GM23338 (cell line): ENCODE results near the gene FGD4. TPM values are rescaled to one million over a fixed set of nuclear protein-coding genes. Genes with fewer than 3 reads are reported as not detected.
"Not testable (repeated sequence)": the region's sequence is repeated elsewhere in the genome, so short reads cannot be mapped to it uniquely, and the experiment has no call there.

ENCODE experiments used
- ATAC-seq: fragments of 200-7000 bp; cut with Tn5 transposase; 3 replicates; pipeline ENCODE4 v1.9.1; 2020
- DNase-seq: peaks from one replicate; pipeline ENCODE4 v3.0.0-alpha.2; 2015; ENCODE audit warnings: low spot score
- H2AFZ ChIP-seq: fragments of 200-600 bp; sonication (generic); 2 replicates; pipeline ENCODE4 v1.8.0; 2016; ENCODE audit warnings: antibody characterized with exemption, mild to moderate bottlenecking, moderate library complexity
- H3F3A ChIP-seq: fragments of 200-600 bp; sonication (generic); replicated peaks from 2 replicates; pipeline ENCODE4 v1.8.0; 2017; ENCODE audit warnings: antibody characterized with exemption, mixed run types, low read depth
- H3K27ac ChIP-seq: fragments of 200-600 bp; sonication (generic); 2 replicates; pipeline ENCODE4 v1.6.1; 2016; ENCODE audit warnings: low read depth
- H3K27me3 ChIP-seq: fragments of 200-600 bp; sonication (generic); 2 replicates; pipeline ENCODE4 v1.8.0; 2016; ENCODE audit warnings: mild to moderate bottlenecking, mixed run types, moderate library complexity; ENCODE audit not compliant: insufficient read depth
- H3K36me3 ChIP-seq: fragments of 200-600 bp; sonication (generic); 2 replicates; pipeline ENCODE4 v1.8.0; 2016; ENCODE audit warnings: mild to moderate bottlenecking; ENCODE audit not compliant: insufficient read depth
- H3K4me1 ChIP-seq: fragments of 200-600 bp; sonication (generic); 2 replicates; pipeline ENCODE4 v1.8.0; 2016; ENCODE audit warnings: mild to moderate bottlenecking, moderate library complexity; ENCODE audit not compliant: insufficient read depth
- H3K4me2 ChIP-seq: fragments of 200-600 bp; sonication (generic); 2 replicates; pipeline ENCODE4 v1.7.1; 2017; ENCODE audit warnings: mixed run types
- H3K4me3 ChIP-seq: fragments of 200-600 bp; sonication (generic); 2 replicates; pipeline ENCODE4 v1.6.1; 2016; ENCODE audit warnings: mixed run types
- H3K79me2 ChIP-seq: fragments of 200-600 bp; sonication (generic); replicated peaks from 2 replicates; pipeline ENCODE4 v1.8.0; 2017; ENCODE audit warnings: mild to moderate bottlenecking; ENCODE audit not compliant: insufficient read depth
- H3K9me2 ChIP-seq: fragments of 200-600 bp; sonication (generic); 2 replicates; pipeline ENCODE4 v1.8.0; 2017; ENCODE audit not compliant: insufficient read depth
- H4K20me1 ChIP-seq: fragments of 200-600 bp; sonication (generic); replicated peaks from 2 replicates; pipeline ENCODE4 v1.8.0; 2017; ENCODE audit warnings: mild to moderate bottlenecking; ENCODE audit not compliant: insufficient read depth
- H3K27ac Mint-ChIP-seq: 2 replicates; pipeline ENCODE4 v1.8.0; 2020; ENCODE audit warnings: inconsistent platforms, mild to moderate bottlenecking, moderate library complexity, mixed read lengths
- H3K27me3 Mint-ChIP-seq: 3 replicates; pipeline ENCODE4 v1.8.0; 2022; ENCODE audit warnings: low read depth, mild to moderate bottlenecking, moderate library complexity, mixed read lengths, inconsistent platforms; ENCODE audit not compliant: insufficient read depth, poor library complexity
- H3K36me3 Mint-ChIP-seq: 3 replicates; pipeline ENCODE4 v1.8.0; 2021; ENCODE audit warnings: low read depth, mild to moderate bottlenecking, inconsistent platforms, moderate library complexity, mixed read lengths
- H3K4me1 Mint-ChIP-seq: 3 replicates; pipeline ENCODE4 v1.8.0; 2020; ENCODE audit warnings: mild to moderate bottlenecking, inconsistent platforms, mixed read lengths
- H3K4me3 Mint-ChIP-seq: 3 replicates; pipeline ENCODE4 v1.8.0; 2021; ENCODE audit warnings: moderate library complexity, mild to moderate bottlenecking, inconsistent platforms, mixed read lengths
- H3K9me3 Mint-ChIP-seq: 3 replicates; pipeline ENCODE4 v1.8.0; 2020; ENCODE audit warnings: moderate library complexity, mild to moderate bottlenecking, inconsistent platforms, mixed read lengths
- EZH2 ChIP-seq: fragments of 200-600 bp; sonication (generic); IDR thresholded peaks from one replicate; pipeline ENCODE4 v1.8.0; 2017; ENCODE audit warnings: antibody characterized with exemption, mild to moderate bottlenecking, low read depth; ENCODE audit not compliant: unreplicated experiment
- EZH2phosphoT487 ChIP-seq: fragments of 200-600 bp; sonication (generic); IDR thresholded peaks from one replicate; pipeline ENCODE4 v1.8.1; 2018; ENCODE audit warnings: antibody characterized with exemption; ENCODE audit not compliant: unreplicated experiment
- NANOG ChIP-seq: IDR thresholded peaks from 2 replicates; pipeline ENCODE4 v1.6.1; 2016; ENCODE audit warnings: antibody characterized with exemption, borderline replicate concordance
- POLR2AphosphoS5 ChIP-seq: IDR thresholded peaks from 2 replicates; pipeline ENCODE4 v1.6.1; 2016; ENCODE audit warnings: antibody characterized with exemption, low read depth
- ZNF114 ChIP-seq: fragments of 250-450 bp; sonication (Bioruptor Pico); IDR thresholded peaks from 2 replicates; pipeline ENCODE4 v1.5.0; 2020; ENCODE audit warnings: mild to moderate bottlenecking, moderate library complexity
- ZNF331 ChIP-seq: fragments of 250-450 bp; sonication (Bioruptor Pico); IDR thresholded peaks from 2 replicates; pipeline ENCODE4 v1.5.0; 2020; ENCODE audit warnings: low read depth, mild to moderate bottlenecking, moderate library complexity
- polyA plus RNA-seq: library from polyadenylated mRNA; unstranded; fragments of >200 nt; fragmentation: Nextera tagmentation; extraction: Ambion mirVana; gene quantifications from 2 replicates; pipeline ENCODE4 v1.2.1, GENCODE V29; 2016
- total RNA-seq: library from RNA; depleted of rRNA; stranded (reverse); fragments of >200 nt; shearing (Covaris generic); gene quantifications from 2 replicates; pipeline ENCODE4 v1.2.3, GENCODE V29; 2014
- TF ChIP-seq, protein P1 (sequence below): fragments of 250-450 bp; sonication (Bioruptor Pico); IDR thresholded peaks from 2 replicates; pipeline ENCODE4 v1.5.0; 2020; ENCODE audit warnings: mild to moderate bottlenecking, moderate library complexity
- TF ChIP-seq, protein P2 (sequence below): IDR thresholded peaks from 2 replicates; pipeline ENCODE4 v1.6.1; 2016; ENCODE audit warnings: antibody characterized with exemption
- TF ChIP-seq, protein P3 (sequence below), 2 experiments: fragments of 200-600 bp in 1 of 2; sonication (generic) in 1 of 2; conservative IDR thresholded peaks; 2 replicates each; pipeline versions ENCODE4 v1.5.1 to v1.6.1; 2016 to 2017; ENCODE audit warnings: antibody characterized with exemption in 2 of 2, low read depth in 2 of 2, mild to moderate bottlenecking in 2 of 2, moderate library complexity in 1 of 2

FGD4 gene
- total and polyA plus RNA-seq, 2 experiments from 2014 or later: 24.3 to 54.3 TPM

DNA sequence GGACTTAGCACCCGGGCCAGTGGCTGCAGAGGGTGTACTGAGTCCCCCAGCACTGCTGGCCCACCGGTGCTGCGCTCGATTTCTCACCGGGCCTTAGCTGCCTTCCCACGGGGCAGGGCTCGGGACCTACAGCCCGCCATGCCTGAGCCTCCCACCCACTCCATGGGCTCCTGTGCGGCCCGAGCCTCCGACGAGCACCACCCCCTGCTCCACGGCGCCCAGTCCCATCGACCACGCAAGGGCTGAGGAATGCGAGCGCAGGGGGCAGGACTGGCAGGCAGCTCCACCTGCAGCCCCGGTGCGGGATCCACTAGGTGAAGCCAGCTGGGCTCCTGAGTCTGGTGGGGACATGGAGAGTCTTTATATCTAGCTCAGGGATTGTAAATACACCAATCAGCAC lies 126.4 kb downstream of the FGD4 start:
- not testable (repeated sequence) for H3K4me3 ChIP-seq, H3K27me3 Mint-ChIP-seq, H3K27ac ChIP-seq, ATAC-seq, DNase-seq, H3K4me2 ChIP-seq, H3K27me3 ChIP-seq, H4K20me1 ChIP-seq, H3K9me3 Mint-ChIP-seq, H3K27ac Mint-ChIP-seq, H3K9me2 ChIP-seq, H3K36me3 ChIP-seq, H3K4me3 Mint-ChIP-seq, H3F3A ChIP-seq, H2AFZ ChIP-seq
- H3K79me2 ChIP-seq: peaks cover 94% of the 10 kb centered on the region
- peaks cover 30% of the 10 kb centered on the region for H3K4me1 Mint-ChIP-seq
- peaks cover 13% of the 10 kb centered on the region; the same call in 2 of the 3 replicates for H3K36me3 Mint-ChIP-seq
- peaks cover 26% of the 10 kb centered on the region for H3K4me1 ChIP-seq

DNA sequence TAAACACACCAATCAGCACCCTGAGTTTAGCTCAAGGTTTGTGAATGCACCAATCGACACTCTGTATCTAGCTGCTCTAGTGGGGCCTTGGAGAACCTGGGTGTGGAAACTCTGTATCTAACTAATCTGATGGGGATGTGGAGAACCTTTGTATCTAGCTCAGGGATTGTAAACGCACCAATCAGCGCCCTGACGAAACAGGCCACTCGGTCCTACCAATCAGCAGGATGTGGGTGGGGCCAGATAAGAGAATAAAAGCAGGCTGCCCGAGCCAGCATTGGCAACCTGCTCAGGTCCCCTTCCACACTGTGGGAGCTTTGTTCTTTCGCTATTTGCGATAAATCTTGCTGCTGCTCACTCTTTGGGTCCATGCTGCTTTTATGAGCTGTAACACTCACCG lies 127.0 kb downstream of the FGD4 start:
- not testable (repeated sequence) for H3K4me3 Mint-ChIP-seq, DNase-seq, H3K27me3 ChIP-seq, H4K20me1 ChIP-seq, H3F3A ChIP-seq, H3K36me3 ChIP-seq, H3K4me2 ChIP-seq, H2AFZ ChIP-seq, H3K27me3 Mint-ChIP-seq, H3K9me3 Mint-ChIP-seq, H3K9me2 ChIP-seq, H3K4me3 ChIP-seq, ATAC-seq, H3K27ac ChIP-seq
- H3K4me1 Mint-ChIP-seq: peaks cover 28% of the 10 kb centered on the region
- Histone ChIP-seq H3K79me2 (peaks cover 94% of the 10 kb centered on the region), H3K4me1 (peaks cover 24% of the 10 kb centered on the region)
- peaks cover 13% of the 10 kb centered on the region; the same call in 2 of the 3 replicates for H3K36me3 Mint-ChIP-seq
- peak overlapping the region; percentile 56; the same call in 1 of the 2 replicates for H3K27ac Mint-ChIP-seq

DNA sequence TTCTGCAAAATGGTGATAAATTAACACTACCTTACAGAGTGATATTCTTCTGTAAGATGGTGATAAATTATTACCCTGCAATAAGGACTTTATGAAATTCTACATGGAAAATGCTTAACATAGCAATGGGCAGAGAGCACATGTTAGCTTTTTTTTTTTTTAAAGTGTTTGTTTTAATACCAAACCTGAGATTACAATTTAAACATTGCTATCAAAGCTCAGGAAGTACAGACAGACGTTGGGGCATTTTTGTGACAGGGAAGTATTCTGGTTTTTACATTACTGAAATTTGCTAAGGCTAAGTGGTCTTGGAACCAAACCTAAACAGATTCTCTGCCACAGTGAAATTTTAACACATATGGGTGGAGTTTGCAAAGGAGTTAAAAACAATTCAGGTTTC lies 133.1 kb downstream of the FGD4 start:
- H3K27me3 ChIP-seq: no peaks in the 10 kb centered on the region
- no peaks in the 10 kb centered on the region for H3F3A ChIP-seq
- H4K20me1 ChIP-seq: peaks cover 33% of the 10 kb centered on the region
- no peak for DNase-seq
- no peak overlapping the region for H2AFZ ChIP-seq
- peaks cover 48% of the 10 kb centered on the region for H3K4me1 Mint-ChIP-seq
- peak overlapping the region; percentile 13; the same call in 1 of the 2 replicates for H3K27ac ChIP-seq
- H3K4me2 ChIP-seq: no peak overlapping the region
- peaks cover 31% of the 10 kb centered on the region for H3K4me1 ChIP-seq
- no peak overlapping the region for H3K27ac Mint-ChIP-seq
- no peaks in the 10 kb centered on the region for H3K9me2 ChIP-seq
- ATAC-seq: no peak
- H3K36me3 ChIP-seq: no peaks in the 10 kb centered on the region
- peaks cover 4% of the 10 kb centered on the region for H3K27me3 Mint-ChIP-seq
- no peak overlapping the region for H3K4me3 ChIP-seq
- no peak overlapping the region for H3K4me3 Mint-ChIP-seq
- peaks cover 100% of the 10 kb centered on the region for H3K79me2 ChIP-seq
- H3K9me3 Mint-ChIP-seq: no peaks in the 10 kb centered on the region
- peaks cover 4% of the 10 kb centered on the region; the same call in 2 of the 3 replicates for H3K36me3 Mint-ChIP-seq
- no peak for TF ChIP-seq EZH2phosphoT487
- no peak for TF ChIP-seq NANOG
- TF ChIP-seq ZNF114: no peak
- TF ChIP-seq, protein P1, sequence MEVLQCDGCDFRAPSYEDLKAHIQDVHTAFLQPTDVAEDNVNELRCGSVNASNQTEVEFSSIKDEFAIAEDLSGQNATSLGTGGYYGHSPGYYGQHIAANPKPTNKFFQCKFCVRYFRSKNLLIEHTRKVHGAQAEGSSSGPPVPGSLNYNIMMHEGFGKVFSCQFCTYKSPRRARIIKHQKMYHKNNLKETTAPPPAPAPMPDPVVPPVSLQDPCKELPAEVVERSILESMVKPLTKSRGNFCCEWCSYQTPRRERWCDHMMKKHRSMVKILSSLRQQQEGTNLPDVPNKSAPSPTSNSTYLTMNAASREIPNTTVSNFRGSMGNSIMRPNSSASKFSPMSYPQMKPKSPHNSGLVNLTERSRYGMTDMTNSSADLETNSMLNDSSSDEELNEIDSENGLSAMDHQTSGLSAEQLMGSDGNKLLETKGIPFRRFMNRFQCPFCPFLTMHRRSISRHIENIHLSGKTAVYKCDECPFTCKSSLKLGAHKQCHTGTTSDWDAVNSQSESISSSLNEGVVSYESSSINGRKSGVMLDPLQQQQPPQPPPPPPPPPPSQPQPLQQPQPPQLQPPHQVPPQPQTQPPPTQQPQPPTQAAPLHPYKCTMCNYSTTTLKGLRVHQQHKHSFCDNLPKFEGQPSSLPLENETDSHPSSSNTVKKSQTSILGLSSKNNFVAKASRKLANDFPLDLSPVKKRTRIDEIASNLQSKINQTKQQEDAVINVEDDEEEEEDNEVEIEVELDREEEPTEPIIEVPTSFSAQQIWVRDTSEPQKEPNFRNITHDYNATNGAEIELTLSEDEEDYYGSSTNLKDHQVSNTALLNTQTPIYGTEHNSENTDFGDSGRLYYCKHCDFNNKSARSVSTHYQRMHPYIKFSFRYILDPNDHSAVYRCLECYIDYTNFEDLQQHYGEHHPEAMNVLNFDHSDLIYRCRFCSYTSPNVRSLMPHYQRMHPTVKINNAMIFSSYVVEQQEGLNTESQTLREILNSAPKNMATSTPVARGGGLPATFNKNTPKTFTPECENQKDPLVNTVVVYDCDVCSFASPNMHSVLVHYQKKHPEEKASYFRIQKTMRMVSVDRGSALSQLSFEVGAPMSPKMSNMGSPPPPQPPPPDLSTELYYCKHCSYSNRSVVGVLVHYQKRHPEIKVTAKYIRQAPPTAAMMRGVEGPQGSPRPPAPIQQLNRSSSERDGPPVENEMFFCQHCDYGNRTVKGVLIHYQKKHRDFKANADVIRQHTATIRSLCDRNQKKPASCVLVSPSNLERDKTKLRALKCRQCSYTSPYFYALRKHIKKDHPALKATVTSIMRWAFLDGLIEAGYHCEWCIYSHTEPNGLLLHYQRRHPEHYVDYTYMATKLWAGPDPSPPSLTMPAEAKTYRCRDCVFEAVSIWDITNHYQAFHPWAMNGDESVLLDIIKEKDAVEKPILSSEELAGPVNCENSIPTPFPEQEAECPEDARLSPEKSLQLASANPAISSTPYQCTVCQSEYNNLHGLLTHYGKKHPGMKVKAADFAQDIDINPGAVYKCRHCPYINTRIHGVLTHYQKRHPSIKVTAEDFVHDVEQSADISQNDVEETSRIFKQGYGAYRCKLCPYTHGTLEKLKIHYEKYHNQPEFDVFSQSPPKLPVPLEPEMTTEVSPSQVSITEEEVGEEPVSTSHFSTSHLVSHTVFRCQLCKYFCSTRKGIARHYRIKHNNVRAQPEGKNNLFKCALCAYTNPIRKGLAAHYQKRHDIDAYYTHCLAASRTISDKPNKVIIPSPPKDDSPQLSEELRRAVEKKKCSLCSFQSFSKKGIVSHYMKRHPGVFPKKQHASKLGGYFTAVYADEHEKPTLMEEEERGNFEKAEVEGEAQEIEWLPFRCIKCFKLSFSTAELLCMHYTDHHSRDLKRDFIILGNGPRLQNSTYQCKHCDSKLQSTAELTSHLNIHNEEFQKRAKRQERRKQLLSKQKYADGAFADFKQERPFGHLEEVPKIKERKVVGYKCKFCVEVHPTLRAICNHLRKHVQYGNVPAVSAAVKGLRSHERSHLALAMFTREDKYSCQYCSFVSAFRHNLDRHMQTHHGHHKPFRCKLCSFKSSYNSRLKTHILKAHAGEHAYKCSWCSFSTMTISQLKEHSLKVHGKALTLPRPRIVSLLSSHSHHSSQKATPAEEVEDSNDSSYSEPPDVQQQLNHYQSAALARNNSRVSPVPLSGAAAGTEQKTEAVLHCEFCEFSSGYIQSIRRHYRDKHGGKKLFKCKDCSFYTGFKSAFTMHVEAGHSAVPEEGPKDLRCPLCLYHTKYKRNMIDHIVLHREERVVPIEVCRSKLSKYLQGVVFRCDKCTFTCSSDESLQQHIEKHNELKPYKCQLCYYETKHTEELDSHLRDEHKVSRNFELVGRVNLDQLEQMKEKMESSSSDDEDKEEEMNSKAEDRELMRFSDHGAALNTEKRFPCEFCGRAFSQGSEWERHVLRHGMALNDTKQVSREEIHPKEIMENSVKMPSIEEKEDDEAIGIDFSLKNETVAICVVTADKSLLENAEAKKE (CRISPR knock-in tag): no peak
- TF ChIP-seq, protein P2, sequence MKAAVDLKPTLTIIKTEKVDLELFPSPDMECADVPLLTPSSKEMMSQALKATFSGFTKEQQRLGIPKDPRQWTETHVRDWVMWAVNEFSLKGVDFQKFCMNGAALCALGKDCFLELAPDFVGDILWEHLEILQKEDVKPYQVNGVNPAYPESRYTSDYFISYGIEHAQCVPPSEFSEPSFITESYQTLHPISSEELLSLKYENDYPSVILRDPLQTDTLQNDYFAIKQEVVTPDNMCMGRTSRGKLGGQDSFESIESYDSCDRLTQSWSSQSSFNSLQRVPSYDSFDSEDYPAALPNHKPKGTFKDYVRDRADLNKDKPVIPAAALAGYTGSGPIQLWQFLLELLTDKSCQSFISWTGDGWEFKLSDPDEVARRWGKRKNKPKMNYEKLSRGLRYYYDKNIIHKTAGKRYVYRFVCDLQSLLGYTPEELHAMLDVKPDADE: no peak
- TF ChIP-seq, protein P3, sequence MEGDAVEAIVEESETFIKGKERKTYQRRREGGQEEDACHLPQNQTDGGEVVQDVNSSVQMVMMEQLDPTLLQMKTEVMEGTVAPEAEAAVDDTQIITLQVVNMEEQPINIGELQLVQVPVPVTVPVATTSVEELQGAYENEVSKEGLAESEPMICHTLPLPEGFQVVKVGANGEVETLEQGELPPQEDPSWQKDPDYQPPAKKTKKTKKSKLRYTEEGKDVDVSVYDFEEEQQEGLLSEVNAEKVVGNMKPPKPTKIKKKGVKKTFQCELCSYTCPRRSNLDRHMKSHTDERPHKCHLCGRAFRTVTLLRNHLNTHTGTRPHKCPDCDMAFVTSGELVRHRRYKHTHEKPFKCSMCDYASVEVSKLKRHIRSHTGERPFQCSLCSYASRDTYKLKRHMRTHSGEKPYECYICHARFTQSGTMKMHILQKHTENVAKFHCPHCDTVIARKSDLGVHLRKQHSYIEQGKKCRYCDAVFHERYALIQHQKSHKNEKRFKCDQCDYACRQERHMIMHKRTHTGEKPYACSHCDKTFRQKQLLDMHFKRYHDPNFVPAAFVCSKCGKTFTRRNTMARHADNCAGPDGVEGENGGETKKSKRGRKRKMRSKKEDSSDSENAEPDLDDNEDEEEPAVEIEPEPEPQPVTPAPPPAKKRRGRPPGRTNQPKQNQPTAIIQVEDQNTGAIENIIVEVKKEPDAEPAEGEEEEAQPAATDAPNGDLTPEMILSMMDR (conservative IDR thresholded peaks at IDR 0.05; ENCODE audit: low read depth in 2 of 2): no peak
- no peak for TF ChIP-seq ZNF331 (CRISPR knock-in tag)
- no peak for TF ChIP-seq POLR2AphosphoS5
- TF ChIP-seq EZH2: no peak
